Measurements from ENCODE around the gene TTC5.
A peak's percentile ranks its signal among the peaks of the same experiment; 100 is the strongest.
"Not testable (repeated sequence)": the region's sequence is repeated elsewhere in the genome, so short reads cannot be mapped to it uniquely, and the experiment has no call there.

Gene TTC5, protein sequence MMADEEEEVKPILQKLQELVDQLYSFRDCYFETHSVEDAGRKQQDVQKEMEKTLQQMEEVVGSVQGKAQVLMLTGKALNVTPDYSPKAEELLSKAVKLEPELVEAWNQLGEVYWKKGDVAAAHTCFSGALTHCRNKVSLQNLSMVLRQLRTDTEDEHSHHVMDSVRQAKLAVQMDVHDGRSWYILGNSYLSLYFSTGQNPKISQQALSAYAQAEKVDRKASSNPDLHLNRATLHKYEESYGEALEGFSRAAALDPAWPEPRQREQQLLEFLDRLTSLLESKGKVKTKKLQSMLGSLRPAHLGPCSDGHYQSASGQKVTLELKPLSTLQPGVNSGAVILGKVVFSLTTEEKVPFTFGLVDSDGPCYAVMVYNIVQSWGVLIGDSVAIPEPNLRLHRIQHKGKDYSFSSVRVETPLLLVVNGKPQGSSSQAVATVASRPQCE

DNA sequence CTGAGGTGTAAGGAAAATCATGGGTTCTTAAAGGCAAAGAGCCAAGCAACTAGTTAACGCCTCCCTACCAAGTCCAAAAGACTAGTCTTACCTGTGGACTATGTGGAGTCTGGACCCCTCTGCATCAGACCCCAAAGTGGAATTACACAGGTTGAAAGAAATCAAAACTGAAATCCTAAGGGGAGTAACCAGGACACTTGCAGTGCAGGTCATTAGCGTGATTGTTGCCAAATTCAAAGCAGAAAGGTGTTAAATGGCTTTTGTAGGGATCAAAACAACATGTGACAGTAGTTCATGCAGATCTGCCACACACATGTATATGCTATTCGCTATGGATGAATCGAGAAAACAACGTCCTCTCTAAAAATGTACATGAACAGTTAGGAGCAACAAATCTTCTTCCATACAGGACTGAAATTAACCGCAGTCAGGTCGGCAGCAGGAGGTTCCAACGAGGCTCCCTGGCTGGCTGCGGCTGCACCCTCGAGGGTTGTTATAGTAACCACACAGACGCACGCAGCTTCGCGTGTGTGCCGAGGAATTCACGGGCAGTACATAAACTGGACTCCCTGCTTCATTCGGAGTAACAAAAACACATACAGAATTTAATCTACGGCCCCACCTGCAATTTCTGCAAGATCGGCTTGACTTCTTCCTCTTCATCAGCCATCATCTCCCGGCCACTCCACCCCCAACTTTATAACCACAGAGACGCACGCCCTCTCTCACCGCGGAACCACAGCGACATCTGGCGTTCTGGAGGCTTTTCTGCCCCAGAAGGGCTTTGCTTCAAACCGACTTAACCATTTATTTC lies at the start of gene TTC5:
TTC5 (minus strand) TSS at position 687 of the 814 bp plus-strand sequence; CDS start at position 673, 14 bp downstream.
- peak; percentile 81 for DNase-seq

DNA sequence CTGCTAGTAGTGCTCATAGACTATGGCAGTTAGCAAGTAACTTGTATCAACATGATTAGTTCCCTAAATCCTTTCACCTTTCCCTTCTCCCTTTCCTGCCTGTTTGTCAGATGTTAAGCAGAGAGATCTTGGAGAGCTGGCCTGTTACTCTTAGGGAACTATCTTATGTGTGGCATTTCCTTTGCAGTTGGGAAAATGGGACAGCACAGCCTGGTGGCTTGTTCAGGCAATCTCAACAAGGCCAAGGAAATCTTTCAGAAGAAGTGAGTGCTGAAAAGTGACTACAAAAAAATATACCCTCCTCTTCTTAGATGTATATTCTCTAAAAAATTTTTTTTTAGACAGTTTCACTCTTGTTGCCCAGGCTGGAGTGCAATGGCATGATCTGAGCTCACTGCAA lies 45.1 kb upstream of the TTC5 start:
- no peak for DNase-seq

DNA sequence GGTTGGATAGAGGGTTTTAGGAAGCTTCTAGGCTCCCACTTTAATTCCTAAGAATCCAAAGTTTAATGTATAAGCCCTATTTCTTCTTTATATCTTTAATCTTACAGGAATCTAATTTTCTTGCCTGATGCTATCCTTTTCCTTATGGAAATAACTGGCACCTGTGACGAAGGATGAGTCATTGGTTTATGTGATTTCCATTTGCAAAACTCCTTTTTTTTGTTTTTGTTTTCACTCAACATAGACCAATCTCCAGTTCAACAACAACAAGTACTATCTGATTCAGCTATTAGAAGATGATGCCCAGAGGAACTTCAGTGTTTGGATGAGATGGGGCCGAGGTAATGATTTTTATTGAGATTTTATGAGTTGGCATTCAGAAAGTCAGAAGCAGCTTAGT lies 44.5 kb upstream of the TTC5 start:
- DNase-seq = no peak

DNA sequence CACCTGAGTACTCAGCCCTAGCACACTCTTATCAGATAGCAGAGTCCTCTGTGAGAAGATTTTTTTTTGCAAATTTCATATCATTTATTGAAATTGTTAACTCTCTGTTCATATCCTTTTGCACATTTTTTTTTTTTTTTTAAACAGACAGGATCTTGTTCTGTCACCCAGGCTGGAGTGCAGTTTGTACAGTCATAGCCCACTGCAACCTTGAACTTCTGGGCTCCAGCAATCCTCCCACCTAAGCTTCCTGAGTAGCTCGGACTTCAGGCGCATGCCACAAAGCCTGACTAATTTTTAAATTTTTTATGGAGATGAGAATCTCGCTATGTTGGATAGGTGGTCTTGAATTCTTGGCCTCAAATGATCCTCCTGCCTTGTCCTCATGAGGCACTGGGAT lies 42.0 kb upstream of the TTC5 start:
- DNase-seq = no peak

DNA sequence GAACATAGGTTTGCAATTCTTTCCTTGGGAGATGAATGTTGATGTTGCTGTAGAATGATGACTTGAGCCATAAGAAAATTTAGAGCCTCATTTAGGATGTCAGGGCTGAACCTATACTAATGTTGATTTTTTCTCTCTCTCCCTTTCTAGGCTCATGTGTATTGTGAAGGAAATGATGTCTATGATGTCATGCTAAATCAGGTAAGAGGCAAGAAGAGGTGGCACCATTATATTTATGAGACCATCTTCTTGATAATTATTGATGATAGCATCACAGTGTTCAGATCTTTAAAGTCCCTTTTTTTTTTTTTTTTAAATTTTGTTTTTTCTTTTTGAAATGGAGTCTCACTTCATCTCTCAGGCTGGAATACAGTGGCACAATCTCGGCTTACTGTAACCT lies 41.0 kb upstream of the TTC5 start:
- DNase-seq = no peak

DNA sequence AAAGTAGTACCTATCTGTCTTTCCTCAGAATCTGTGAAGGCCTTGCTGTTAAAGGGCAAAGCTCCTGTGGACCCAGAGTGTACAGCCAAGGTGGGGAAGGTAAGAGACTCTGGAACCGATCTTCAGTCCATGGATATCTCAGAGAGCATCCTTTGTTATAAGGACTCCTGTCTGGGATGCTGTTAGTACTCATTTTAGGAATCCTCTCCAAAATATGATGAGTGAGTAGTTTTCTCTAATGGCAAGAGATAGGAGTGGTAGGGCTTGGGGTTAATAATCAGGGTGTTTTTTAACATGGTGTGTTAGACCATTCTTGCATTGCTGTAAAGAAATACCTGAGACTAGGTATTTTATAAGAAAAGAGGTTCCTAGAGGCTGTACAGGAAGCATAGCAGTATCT lies 39.6 kb upstream of the TTC5 start:
- no peak for DNase-seq

DNA sequence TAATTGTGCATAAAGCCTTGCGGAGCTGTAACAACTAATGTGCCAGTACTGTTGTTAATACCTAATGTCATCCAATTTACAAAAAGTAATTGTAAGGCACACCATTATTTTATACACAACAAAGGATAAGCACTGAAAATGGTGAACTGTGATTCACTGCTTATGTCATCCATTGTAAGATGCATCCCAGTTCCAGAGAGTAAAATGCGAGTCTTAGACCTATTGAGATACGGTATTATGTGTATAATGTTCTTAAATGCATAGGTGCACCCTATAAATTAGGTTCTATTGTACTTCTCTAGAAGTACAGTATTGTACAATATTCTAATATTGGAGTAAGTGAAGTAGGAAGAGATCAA lies 38.1 kb upstream of the TTC5 start:
- DNase-seq = peak; percentile 55

DNA sequence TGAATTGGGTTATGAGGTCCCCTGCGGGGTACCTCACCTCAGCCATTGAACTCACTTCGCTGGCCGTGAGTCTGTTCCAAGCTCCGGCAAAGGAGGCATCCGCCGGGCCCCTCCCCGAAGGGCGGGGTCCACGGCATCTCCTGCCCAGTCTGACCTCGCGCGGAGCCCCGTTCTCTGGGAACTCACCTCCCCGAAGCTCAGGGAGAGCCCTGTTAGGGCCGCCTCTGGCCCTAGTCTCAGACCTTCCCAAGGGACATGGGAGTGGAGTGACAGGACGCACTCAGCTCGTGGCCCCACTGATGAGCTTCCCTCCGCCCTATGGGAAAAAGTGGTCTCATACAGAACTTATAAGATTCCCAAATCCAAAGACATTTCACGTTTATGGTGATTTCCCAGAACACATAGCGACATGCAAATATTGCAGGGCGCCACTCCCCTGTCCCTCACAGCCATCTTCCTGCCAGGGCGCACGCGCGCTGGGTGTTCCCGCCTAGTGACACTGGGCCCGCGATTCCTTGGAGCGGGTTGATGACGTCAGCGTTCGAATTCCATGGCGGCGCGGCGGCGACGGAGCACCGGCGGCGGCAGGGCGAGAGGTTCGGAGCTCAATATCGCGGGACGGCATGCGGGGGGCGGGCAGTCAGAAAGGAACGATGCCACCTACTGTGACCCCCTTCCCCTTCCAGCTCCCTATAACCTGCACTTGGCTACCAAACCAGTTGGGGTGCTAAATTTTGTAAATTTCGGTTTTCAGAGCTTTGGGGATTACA lies 37.5 kb upstream of the TTC5 start, which contains the start of gene PARP2:
PARP2 (plus strand) TSS at position 544 of the 770 bp plus-strand sequence; CDS start at position 551, 7 bp downstream.
- DNase-seq = peak; percentile 99

DNA sequence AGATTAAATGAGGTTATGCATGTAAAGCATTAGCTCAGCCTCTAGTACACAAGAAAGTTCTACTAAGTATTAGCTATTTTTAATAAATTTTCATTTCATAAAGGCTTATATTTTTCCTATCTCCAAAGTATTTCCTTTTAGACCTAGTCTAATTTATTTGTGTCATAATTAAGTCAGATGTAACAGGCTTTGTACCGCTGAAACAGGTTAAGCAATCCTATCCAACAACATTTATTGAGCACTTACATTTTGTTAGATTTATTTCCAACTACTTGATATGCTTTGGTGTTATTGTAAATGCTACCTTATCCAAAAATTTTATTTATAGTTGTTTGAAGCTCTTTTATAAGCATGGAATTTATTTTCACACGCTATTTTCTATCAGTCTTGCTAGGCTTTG lies 35.9 kb upstream of the TTC5 start:
- DNase-seq = no peak

DNA sequence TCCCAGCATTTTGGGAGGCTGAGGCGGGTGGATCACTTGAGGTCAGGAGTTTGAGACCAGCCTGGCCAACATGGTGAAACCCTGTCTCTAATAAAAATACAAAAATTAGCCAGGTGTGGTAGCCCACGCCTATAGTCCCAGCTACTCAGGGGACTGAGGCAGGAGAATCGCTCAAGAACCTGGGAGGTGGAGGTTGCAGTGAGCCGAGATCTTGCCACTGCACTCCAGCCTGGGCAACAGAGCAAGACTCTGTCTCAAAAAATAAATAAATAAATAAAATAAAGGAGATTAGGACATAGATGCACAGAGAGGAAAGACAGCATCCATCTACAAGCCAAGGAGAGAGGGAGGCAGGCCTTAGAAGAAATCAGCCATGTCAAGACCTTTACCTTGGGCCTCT lies 35.3 kb upstream of the TTC5 start:
- DNase-seq = not testable (repeated sequence)

DNA sequence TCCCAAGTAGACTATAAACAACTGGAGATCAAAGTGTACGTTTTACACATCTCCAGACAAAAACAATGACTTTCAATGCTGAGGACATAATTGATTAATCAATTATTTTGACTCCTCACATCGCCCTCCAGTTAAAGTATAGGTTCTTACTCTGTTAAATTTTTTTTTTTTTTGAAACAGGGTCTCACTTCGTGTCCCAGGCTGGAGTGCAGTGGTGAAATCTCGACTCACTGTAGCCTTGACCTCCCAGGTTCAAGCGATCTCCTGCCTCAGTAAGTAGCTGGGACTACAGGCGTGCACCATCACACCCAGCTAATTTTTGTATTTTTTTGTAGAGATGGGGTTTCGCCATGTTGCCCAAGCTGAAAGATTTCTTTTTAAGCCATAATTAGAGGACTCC lies 28.3 kb upstream of the TTC5 start:
- DNase-seq = no peak

DNA sequence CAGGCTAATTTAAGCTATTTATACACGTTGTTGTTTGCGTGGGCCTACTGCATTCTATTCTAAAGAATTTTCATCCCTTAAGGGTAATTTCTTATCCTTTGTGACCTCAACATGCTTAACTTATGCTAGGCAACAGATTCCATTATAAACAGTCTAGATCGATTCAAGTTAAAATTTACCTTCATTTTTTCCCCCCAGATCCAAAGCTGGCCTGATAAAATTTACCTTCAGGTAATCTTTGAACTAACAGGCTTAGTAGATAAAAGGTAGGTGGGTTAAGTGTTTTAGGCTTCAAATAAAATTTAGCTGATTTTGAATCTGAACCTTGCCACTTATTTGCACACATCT lies 27.7 kb upstream of the TTC5 start:
- DNase-seq = no peak

DNA sequence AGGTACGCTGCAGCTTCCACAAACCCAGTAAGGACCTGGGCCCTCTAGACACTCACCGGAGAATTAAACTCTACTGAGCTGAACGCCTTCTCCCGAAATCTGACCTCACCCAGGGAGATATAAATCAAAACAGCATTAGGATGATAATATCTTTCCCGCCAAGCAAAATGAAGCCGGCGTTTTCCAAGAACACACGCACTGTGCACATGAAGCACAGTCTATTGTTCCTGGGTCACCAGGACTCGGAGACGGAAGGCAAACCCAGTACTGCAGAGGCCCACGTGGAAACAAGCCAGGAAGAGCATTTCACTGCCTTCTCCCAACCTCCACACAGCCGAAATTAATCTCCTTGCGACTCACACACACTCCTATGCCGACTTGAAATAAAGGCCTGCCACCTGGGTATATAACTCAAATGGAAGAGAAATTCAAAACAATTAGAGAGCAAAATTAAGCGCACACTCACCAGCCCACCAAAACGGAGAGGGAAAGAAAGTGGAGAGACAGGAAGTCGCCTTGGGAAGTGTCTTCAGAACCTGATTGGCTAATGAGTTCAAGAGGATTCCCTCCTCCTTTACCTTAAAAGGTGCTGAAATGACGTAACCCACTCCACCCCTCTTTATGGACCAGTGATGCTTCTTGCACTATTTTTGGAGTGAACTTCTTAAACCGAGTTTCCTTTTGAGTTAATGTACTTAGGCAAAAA lies 27.2 kb upstream of the TTC5 start, which contains the start of gene CCNB1IP1:
CCNB1IP1 (minus strand) TSS at position 492 of the 706 bp plus-strand sequence. CDS start 16,756 bp downstream, outside the sequence.
- peak; percentile 85 for DNase-seq

DNA sequence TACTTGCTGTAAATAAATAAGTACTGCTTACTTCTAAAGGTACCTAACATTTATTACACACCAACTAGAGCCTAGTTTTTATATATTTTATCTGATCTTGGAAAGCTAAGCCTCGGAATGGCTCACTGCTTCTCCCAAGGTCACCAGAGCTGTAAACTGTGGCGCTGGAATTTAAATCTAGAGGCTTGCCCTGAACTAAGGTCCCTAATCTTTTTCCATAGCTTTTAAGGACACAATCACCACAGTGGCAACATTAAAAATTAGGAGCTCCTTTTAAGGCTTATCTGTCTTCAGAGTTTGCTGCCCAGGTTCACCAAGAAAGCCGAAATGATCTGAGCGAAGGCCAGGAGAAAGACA lies 26.7 kb upstream of the TTC5 start:
- no peak for DNase-seq

DNA sequence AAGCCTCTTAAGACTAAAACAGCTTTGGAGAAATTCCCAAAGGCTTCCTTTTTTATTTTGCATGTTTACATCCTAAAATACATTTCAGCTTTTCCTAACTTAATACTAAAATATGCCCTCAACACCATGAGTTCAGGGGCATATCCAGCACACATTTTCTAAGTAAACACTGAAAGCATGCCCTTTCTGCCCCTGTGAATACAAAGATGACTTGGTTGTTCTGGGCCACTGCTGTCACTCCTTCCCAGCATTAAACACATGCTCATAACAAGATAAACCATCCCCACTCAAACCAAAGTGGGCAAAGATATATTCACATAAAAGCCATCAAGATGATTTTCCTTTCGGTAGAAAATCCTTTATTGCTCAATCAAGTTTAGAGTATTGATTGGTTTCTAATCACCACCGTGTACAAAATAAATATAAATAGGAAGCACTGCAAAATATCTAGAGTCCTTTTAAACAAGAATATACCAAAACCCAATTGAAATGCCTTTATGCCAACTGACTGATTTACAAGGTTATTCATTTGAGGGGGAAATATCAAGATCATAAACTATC lies 25.4 kb upstream of the TTC5 start:
- DNase-seq = no peak

DNA sequence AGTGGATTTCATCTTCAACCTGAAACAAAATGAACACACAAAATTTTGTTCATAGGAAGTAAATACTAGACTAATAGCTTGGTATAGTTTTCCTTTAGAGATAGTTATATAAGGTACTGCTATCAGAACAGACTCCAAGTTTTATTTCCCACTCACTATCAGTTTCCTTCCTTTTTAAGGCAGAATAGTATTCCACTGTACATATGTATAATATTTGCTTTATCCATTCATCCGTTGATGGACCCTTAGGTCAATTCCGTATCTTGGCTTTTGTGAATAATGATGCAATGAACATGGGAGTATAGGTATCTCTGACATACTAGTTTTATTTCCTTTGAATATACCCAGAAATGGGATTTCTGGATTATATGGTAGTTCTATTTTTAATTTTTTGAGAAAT lies 23.6 kb upstream of the TTC5 start:
- DNase-seq = no peak

DNA sequence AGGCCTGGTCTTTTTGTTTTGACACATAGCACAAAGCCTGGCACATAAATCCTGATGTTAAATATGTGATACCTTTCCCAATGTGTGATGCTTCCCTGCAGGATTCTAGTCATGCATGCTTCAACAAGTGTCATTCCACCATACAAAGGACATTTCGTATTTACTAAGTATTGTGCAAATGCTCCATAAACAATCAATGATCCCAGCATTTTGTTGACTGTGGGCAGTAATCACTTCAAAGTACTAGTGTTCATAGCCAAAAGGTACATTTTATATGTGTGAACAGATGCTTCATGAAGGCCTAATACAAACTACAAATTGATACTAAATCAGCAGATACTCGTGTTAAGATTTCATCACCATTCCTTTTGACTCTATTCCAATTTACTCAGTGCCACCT lies 23.0 kb upstream of the TTC5 start:
- DNase-seq = no peak

DNA sequence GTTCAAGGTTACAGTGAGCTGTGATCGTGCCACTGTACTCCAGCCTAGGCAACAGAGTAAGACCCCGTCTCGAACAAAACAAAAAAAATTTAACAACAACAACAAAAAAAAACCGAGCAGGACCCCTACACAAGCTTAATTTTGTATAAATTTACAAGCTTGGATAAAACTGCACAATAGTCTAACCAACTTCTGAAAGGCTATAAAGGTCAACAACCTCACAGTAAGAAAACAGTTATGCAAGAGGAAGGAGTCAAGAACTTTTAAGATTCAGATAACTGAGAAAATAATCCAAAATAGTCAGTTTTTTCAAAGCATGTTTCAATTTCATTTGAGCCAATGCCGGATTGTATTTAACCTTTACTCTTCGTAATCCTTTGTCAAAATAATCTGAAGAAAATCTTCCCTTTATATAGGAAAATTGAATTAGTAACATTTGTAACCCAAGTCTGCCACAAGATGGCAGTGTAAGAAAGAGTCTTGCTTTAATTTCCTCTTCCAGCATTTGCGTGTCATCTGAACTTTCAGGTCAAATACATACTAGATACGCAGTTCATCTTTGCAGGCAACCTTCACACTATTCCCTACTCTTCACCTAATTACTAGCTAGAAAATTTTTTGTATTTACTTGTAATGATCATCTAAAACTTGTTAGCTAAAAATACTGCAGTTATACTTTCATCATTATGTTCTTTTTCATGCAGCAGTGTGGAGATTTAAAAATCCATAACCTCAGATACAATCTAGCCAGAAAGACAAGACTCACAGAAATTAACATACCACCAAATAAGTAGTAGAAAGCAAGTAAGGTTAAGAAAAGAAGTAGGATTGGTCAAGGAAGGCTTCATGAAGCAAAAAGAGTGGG lies 21.5 kb upstream of the TTC5 start:
- DNase-seq = peak; percentile 58

DNA sequence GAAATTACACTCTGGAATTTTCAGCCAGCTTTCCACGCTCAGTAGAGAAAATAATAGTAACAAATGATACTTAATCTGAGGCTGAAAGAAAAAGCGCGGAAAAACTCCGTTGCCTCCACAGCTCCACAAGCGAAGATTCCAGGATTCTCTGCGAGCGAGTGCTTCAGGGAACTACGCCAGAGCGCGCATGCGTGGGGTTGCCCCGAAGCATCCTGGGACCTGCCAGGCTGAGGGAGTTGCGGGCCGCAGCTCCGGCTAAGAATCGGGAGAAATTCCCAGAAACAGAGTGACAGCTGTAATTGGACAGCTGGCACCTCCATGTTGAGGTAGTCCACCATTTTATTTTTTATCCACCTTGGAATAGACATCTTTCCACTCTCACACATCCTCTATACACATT lies 12.0 kb upstream of the TTC5 start:
- DNase-seq = no peak

DNA sequence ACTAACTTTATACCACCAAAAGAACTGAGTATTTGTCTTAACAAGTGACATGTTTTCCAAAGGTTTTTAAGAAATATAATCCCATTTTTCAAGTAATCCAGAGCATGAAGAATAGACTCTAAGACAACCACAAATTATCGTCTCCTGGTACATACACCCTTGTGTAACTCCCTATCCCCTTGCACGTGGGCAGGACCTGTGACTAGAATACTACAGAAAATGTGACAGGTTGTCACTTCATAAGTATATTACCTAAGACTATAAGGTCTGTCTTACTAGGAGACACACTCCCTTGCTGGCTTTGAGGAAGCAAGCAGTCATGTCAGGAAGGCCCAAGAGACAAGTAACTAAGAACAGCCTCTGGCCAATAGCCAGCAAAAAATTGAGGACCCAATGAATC lies 8.3 kb upstream of the TTC5 start:
- no peak for DNase-seq

DNA sequence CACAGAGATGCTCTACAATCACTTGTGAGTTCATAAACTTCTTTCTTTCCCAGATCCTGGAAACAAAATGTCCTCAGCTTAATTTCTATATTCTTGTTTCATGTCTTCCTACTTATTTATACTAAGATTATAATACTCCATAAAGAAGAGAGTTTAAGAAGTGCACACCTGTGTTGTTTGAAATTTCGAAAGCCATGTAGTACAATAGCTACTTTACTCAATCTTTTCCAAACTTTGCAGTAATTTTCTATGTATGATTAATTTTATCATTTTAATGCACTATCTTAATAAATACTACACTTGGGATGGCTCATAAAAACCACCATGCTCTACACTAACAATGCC lies 300 bp upstream of the TTC5 start:
- DNase-seq = no peak

Measured in NCI-H774 (cell line).